Measurements from ENCODE around the gene PTPRF.
"Not testable (repeated sequence)": the region's sequence is repeated elsewhere in the genome, so short reads cannot be mapped to it uniquely, and the experiment has no call there.

PTPRF gene

DNA sequence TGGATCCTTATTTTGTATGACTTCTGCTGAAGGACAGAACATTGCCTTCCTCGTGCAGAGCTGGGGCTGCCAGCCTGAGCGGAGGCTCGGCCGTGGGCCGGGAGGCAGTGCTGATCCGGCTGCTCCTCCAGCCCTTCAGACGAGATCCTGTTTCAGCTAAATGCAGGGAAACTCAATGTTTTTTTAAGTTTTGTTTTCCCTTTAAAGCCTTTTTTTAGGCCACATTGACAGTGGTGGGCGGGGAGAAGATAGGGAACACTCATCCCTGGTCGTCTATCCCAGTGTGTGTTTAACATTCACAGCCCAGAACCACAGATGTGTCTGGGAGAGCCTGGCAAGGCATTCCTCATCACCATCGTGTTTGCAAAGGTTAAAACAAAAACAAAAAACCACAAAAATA is 91.8 kb downstream of the PTPRF start:
- no peak for DNase-seq (ENCODE audit: low read depth in 2 of 3, low spot score in 1 of 3)

DNA sequence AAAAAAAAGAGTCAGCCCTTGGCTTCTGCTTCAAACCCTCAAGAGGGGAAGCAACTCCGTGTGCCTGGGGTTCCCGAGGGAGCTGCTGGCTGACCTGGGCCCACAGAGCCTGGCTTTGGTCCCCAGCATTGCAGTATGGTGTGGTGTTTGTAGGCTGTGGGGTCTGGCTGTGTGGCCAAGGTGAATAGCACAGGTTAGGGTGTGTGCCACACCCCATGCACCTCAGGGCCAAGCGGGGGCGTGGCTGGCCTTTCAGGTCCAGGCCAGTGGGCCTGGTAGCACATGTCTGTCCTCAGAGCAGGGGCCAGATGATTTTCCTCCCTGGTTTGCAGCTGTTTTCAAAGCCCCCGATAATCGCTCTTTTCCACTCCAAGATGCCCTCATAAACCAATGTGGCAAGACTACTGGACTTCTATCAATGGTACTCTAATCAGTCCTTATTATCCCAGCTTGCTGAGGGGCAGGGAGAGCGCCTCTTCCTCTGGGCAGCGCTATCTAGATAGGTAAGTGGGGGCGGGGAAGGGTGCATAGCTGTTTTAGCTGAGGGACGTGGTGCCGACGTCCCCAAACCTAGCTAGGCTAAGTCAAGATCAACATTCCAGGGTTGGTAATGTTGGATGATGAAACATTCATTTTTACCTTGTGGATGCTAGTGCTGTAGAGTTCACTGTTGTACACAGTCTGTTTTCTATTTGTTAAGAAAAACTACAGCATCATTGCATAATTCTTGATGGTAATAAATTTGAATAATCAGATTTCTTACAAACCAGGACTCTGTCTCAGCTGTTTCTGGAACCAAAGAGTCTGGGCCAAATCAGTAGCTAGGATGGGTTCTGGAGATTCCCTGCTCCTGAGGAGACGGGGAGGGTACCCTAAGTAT is 92.5 kb downstream of the PTPRF start:
- no peak for DNase-seq (ENCODE audit: low read depth in 2 of 3, low spot score in 1 of 3)

DNA sequence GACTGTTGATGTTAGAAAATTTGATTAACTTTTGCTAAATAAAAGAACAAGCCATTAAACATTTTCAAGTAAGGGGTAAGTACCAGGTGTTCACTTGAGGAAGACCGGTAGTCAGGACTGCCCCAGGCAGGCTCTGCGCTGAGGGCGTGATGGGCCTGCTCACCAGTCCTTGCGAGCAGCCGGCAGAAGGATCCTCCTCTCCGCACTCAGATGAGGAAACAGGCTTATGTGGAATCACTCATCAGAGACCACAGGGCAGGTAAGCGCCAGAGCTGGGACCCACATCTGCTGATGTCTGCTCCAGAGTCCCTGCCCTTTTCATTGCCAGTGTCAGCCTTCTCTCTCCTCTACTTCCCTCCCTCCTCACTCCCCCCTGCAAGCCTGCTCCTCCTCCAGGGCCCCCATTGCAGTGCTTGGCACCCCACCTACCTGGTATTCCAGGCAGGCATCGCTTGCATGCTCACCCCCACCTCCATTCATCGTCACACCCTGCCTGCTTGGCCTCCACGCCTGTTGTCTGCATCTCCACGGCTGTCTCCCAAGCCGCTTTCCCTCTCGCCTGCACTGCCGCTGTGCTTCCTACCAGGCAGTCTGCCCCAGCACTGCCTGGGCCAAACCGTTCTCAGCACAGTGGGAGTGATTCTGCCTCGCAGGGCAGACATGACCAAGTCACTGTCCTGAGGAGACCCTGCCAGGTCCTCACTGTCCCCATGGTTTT is 94.5 kb downstream of the PTPRF start:
- DNase-seq (ENCODE audit: low read depth in 2 of 3, low spot score in 1 of 3) = no peak

DNA sequence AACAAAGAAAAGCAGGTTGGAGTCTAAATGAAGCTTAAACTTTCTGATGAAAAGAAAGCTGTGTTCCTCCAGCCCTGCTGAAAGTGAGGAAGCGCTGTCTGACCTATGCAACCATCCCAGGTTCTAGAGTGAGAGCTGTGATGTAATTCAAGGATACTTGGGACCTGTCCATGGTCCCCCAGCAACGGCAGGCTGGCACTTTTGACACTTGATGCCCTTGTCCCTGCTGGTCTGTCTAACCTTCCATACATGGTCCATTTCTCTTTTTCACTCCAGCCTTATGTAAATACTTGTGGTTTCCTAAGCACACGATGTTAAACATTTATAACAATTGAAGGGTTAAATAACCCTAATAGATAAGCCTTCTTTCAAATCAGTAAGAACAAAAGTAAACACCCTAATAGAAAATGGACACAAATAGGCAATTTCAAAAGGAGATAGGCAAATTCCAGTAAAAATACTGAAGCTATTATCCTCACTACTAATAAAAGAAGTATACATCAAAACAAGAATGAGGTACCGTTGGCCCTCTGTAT is 101.5 kb downstream of the PTPRF start:
- DNase-seq (ENCODE audit: low read depth in 2 of 3, low spot score in 1 of 3) = no peak

DNA sequence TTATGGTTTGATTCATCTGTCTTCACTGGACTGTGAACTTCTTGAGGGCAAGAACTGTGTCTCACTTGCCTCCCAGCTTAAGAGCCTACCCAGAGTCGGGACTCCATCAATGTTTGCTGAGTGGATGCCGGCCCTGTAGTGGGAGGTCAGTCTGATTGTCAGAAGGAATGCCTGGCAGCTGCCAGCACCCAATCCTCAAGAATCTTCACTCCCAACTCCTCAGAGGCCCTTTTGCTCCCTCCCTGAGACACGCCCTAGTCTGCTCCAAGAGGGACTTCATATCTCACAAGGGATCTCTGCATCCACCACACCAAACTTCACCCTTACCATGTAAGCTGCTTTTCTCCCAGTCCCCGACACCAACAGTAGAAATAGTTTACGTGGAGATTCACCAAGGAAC is 104.0 kb downstream of the PTPRF start:
- no peak for DNase-seq (ENCODE audit: low read depth in 2 of 3, low spot score in 1 of 3)

DNA sequence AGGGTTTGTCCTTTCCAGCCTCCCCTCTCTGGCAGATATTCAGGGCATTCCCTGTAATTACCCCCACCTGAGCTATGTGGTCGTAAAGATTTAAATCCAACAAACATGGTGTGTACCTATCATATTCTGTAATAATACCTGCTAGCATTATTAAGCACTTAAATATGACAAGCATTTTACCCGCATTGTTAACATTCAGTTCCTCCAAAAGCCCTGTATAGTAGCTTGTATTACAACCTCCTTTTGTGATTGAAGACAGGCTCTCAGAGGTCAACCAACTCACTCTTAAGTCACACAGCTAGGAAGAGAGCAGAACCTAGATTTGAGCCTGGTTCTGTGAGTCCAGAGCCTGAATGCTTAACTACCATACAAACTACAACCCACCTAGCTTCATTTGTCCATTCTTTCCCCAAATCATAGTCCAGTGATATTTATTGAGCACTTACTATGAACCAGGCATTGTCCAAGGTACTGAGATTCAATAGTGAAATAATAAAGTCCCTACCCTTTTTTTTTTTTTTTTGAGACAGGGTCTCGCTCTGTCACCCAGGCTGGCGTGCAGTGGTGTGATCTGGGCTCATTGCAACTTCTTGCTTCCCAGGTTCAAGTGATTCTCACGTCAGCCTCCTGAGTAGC is 105.4 kb downstream of the PTPRF start:
- no peak for DNase-seq (ENCODE audit: low read depth in 2 of 3, low spot score in 1 of 3)

DNA sequence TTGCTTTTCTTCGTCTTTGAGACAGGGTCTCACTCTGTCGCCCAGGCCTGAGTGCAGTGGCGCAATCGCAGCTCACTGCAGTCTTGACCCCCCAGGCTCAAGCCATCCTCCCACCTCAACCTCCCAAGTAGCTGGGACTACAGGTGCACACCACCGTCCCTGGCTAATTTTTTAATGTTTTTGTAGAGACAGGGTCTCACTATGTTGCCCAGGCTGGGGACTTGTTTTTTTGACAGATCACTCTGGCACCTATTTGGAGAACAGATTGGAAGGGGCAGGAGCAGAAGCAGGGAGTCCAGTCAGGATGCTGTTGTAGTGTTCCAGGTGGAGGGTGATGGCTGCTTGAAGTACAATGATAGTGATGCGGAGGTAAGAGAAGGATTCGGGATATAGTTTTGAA is 106.6 kb downstream of the PTPRF start:
- no peak for DNase-seq (ENCODE audit: low read depth in 2 of 3, low spot score in 1 of 3)

DNA sequence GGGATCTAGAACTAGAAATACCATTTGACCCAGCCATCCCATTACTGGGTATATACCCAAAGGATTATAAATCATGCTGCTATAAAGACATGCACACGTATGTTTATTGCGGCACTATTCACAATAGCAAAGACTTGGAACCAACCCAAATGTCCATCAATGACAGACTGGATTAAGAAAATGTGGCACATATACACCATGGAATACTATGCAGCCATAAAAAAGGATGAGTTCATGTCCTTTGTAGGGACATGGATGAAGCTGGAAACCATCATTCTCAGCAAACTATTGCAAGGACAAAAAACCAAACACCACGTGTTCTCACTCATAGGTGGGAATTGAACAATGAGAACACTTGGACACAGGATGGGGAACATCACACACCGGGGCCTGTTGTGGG is 107.7 kb downstream of the PTPRF start:
- not testable (repeated sequence) for DNase-seq (ENCODE audit: low read depth in 2 of 3, low spot score in 1 of 3)

DNA sequence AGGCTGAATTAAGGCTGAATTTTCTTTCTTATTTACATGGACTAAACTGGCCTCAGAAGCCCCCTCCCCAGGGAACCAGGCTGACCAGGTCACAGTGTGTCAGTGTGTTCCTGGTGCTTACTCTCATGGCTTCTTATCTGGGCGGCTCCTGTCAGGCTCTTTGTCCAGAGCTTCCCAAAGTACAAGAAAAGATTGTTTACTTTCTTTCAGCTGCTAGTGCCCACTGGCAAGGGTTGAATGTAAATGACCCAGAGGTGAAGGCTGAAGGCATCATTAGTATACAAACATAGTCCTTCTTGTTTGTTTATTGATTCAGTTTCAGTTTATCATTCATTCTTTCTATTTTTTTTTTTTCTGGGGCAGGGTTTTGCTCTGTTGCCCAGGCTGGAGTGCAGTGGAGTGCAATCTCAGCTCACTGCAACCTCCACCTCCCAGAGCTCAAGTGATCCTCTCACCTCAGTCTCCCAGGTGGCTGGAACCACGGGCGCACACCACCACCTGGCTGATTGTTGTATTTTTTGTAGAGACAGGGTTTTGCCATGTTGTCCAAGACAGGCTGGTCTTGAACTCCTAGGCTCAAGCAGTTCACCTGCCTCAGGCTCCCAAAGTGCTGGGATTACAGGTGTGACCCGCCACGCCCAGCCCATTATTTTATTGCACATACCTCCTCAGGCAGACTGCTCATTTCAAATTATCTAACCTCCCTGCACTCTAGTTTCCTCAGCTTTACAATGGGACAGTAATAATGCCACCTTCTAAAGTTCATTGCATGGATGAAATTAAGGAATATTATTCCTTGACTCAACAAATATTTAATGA is 109.5 kb downstream of the PTPRF start:
- DNase-seq (ENCODE audit: low read depth in 2 of 3, low spot score in 1 of 3) = no peak

DNA sequence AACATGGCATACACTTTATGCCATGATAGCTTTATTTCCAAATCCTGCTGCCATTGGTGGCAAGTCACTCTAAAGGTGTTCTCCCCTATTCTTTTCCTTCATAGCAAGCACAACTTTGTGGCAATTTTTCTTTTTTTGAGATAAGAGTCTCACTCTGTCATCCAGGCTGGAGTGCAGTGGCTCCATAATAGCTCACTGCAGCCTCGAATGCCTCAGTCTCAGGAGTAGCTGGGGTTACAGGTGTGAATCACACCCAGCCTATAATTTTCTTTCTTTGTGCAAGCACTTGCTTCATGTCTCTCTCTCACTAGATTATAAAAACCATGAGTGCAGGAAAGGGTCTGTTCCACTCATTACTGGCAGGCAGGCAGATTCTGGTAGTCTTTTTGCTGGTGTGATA is 113.9 kb downstream of the PTPRF start:
- DNase-seq (ENCODE audit: low read depth in 2 of 3, low spot score in 1 of 3) = no peak

DNA sequence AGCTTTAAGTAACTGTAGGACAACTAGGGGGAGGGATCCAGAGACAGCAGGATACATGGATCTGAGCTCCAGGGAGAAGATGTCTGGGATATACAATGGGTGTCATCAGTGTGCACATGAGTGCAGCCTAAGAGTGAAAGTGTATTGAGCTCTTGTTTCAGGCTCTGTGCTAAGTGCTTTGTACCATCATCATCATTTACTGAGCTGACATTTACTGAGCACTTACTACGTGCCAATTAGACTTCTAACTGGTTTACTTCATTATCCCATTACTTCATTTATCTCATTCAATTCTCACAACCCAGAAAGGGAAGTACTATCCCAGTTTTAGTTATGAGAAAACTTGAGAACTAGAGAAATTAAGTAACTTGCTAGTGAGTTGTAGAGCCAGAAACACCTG is 114.8 kb downstream of the PTPRF start:
- DNase-seq (ENCODE audit: low read depth in 2 of 3, low spot score in 1 of 3) = no peak

DNA sequence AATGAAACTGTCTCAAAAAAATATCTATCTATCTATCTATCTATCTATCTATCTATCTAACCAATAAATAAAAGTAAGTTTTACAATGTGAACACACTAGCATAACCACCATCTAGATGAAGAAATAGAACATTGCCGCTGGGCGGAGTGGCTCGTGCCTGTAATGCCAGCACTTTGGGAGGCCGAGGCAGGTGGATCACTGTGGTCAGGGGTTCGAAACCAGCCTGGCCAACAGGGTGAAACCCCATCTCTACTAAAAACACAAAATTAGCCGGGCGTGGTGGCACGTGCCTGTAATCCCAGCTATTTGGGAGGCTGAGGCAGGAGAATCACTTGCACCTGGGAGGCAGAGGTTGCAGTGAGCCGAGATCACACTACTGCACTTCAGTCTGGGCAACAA is 116.6 kb downstream of the PTPRF start:
- DNase-seq (ENCODE audit: low read depth in 2 of 3, low spot score in 1 of 3) = not testable (repeated sequence)

DNA sequence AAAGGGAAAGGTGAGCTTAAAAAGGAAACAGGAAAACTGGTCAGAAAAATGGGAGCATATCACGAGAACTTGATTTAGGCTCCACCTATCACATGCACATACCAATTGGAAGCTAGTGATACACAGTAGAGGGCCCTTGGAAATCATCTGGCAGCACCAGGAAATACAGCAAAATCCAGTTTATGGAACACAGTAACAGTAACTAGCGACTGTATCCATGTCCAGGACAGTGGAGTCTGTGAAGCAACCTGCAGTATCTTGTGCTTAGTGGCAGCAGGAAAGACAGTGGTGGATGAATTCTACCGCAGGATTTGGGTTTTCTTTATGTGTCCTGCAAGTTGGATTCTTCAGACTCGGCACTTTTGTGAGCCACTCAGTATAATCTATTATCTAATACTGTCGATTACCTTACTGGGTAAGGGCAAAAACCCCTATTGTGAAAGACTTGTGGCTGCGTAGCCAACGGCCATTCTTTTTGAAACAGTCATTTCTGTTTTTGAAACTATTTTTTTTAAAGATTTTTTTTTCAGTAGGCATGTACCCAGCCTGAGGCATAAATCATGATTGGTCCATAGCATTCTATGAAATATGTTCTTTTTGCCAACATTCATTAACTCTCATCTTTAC is 117.7 kb downstream of the PTPRF start:
- no peak for DNase-seq (ENCODE audit: low read depth in 2 of 3, low spot score in 1 of 3)

DNA sequence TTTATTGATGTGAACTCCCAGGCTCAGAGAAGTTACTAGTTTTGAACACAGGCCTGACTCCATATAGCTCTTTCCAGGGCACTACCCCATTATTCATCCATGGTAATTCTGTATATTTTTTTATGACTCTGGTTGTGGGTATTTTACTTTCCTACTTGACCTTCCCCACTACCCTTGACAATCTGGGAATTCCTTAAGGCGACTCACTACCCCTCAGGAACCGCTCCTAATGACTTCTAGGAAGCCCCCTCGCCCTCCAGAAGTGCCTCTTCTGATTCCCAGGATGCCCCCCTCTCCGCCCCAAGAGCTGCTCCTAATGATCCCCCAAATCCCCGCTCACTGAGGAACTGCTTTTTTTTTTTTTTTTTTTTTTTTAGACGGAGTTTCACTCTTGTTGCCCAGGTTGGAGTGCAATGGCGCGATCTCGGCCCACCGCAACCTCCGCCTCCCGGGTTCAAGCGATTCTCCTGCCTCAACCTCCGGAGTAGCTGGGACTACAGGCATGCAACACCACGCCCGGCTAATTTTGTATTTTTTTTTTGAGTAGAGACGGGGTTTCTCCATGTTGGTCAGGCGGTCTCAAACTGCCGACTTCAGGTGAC is 118.3 kb downstream of the PTPRF start:
- no peak for DNase-seq (ENCODE audit: low read depth in 2 of 3, low spot score in 1 of 3)

DNA sequence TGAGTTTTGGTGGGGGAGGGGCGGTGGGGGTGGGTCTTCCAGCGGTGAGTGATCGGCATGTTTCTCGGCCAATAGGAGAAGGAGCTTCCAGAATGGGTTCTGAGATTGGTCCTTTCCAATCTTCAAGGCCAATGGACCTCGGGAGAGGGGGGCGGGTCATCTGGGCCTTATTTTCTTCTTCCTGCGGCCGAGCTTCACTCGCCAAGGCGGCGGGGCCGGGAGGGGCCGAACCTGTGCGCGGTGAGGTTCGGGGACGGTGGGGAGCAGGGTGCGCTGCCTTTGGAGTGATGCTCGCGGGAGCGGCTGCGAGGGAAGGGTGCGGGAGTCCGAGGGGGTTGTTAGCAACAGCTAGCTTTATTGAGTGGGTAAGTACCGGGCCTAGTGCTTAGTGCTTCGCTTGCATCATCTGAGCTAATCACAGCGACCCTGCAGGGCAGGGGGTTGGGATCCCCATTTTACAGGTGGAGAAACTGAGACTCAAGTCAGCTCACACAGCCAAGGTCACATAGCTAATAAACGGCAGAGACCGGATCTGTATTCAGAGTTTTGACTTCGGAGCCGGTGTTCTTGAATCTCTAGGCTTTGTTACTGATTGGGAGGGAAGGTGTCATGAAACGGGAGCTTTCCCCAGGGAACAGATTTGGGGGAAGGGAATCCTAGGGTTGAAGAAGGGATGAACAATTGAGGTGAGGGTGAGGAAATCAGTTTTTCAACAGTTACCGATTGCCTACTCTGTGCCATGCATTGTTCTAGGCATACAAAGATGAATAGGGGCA is 119.8 kb downstream of the PTPRF start:
- peak; percentile 84 to 90 (median 87) for DNase-seq (ENCODE audit: low read depth in 2 of 3, low spot score in 1 of 3)

DNA sequence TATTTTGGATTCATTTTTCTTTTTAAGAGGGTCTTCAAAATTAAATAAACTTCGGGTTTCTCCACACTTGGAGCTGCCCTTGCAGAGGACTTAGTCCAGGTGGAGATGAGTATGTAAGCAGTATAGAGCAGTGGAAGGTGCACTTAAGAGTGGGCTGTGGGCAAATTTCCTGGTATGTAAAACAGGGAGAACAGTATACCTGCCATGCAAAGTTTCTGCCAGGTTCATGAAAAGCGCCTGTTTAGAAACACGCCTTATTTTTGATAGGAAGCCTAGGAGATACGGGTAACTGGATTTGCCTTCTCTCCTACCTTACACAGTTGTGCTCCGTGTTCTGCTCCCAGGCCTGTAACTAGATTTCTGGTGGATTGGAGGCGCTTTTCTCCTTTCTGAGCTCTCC is 120.5 kb downstream of the PTPRF start:
- DNase-seq (ENCODE audit: low read depth in 2 of 3, low spot score in 1 of 3) = no peak

DNA sequence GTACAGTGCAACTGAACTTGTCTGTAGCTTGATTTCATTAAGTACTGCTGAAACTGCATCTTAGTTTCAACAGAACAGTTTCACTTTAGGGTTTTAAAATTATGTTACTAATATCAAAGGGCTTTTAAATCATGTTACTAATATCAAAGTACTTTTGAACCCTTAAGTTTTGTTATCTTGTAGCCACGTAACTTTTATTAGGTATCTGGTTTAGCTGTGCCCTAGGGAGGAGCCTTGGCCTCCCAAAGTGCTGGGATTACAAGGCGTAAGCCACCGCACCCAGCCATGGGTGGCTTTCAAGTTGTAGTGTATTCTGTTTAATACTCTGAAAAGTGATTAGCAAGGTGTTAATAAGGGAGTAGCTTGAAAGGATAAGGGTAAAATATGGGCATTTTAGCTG is 121.2 kb downstream of the PTPRF start:
- no peak for DNase-seq (ENCODE audit: low read depth in 2 of 3, low spot score in 1 of 3)

DNA sequence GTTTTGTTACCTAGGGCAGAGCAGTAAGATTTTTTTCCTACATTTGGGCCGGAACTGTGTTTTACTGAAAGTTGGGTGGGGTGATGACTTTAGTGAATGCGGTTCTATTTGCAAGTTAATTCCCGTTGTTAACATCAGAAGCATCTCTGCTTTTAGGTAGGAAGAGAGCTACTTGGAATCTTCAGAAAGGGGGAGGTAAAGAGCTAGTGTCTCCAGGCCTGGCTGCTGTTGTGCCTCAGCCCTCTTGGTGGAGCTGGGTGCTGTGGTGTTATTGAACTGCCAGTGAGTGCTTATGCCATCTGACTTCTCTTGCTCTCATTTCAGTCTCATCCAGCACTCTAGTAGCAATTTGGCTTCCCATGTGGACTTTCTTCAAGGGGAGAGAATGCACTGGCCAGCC is 122.7 kb downstream of the PTPRF start:
- no peak for DNase-seq (ENCODE audit: low read depth in 2 of 3, low spot score in 1 of 3)

DNA sequence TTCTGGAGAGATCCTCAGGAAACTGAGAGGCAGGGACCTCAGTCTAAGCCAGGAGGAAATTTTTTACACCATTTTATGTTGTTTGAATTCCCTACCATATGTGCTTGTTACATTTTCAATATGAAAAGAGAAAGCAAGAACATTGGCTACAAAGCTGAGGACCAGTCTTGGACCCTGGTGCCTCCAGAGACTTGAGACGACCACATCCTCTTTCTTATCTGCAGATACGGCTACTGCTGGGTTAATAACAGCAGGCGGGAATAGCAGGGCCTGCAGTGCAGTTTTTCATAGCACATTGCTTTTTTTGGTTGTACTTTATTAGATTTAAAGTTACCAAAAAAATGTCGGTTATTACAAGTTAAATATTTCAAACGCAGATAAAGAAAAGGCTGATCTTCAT is 123.2 kb downstream of the PTPRF start:
- DNase-seq (ENCODE audit: low read depth in 2 of 3, low spot score in 1 of 3) = no peak
